Muscle layer of duodenum (tissue), 2 donors: ENCODE data around the gene CNOT1.
"Not testable (repeated sequence)": the region's sequence is repeated elsewhere in the genome, so short reads cannot be mapped to it uniquely, and the experiment has no call there.

Experiments used
- H3K27ac ChIP-seq: one replicate; pipeline ENCODE4 v1.7.0; 2013; ENCODE audit warnings: mild to moderate bottlenecking, low read length
- H3K27me3 ChIP-seq: one replicate; pipeline ENCODE4 v1.7.0; 2013; ENCODE audit warnings: low read depth, mild to moderate bottlenecking, control low read depth, low read length
- H3K36me3 ChIP-seq, 2 donors: one replicate each; pipeline ENCODE4 v1.7.0; 2013; ENCODE audit warnings: low read length in 2 of 2, control low read depth in 1 of 2, mild to moderate bottlenecking in 1 of 2; ENCODE audit not compliant: insufficient read depth in 2 of 2, control insufficient read depth in 1 of 2
- H3K4me1 ChIP-seq, 2 donors: one replicate each; pipeline ENCODE4 v1.7.0; 2013; ENCODE audit warnings: low read length in 2 of 2, mild to moderate bottlenecking in 2 of 2, control low read depth in 1 of 2, moderate library complexity in 1 of 2; ENCODE audit not compliant: insufficient read depth in 2 of 2, control insufficient read depth in 1 of 2
- H3K4me3 ChIP-seq, 2 donors: one replicate each; pipeline ENCODE4 v1.7.0; 2013; ENCODE audit warnings: low read length in 2 of 2, low read depth in 1 of 2, mild to moderate bottlenecking in 1 of 2
- H3K9me3 ChIP-seq, 2 donors: one replicate each; pipeline ENCODE4 v1.7.0; 2013; ENCODE audit warnings: low read length in 2 of 2, control low read depth in 1 of 2, mild to moderate bottlenecking in 1 of 2; ENCODE audit not compliant: control insufficient read depth in 1 of 2
- donor health status: healthy.

The CNOT1 gene

DNA sequence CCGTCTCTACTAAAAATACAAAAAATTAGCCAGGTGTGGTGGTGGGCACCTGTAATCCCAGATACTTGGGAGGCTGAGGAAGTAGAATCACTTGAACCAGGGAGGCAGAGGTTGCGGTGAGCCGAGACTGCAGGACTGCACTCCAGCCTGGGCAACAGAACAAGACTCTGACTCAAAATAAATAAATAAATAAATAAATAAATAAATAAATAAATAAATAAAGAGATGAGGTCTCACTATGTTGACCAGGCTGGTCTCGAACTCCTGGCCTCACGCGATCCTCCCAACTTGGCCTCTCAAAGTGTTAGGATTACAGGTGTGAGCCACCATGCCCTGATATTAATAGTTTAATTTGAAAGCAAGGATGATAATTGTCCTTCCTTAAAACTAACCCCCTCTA lies 7.4 kb upstream of the CNOT1 start:
- not testable (repeated sequence) for H3K4me3 ChIP-seq, H3K27ac ChIP-seq

DNA sequence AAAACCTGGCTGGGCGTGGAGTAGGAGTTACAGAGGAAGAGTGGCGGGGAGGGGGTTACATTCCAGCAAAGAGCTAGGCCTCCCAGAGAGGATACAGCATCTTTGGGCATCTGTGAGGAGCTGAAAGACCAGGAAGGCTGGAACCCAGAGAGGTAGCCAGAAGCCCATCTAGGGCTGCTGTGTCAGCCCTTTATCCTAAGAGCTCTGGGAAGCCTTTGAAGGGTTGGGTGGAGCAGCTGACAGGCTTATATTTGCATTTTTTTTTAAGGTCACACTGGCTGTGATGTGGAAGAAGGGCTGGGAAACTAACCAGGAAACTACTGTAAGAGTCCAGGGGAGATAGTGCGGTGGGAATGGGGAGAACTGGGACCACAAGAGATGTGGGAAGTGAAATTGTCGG lies 6.8 kb upstream of the CNOT1 start:
- Histone ChIP-seq H3K36me3 (no peaks in the 10 kb centered on the region), H3K27me3 (no peaks in the 10 kb centered on the region), H3K9me3 (no peaks in the 10 kb centered on the region), H3K27ac (no peak overlapping the region), H3K4me1 (no peaks in the 10 kb centered on the region), H3K4me3 (no peak overlapping the region)

More for the DNA sequence above, 7.4 kb upstream of the CNOT1 start:
- not testable (repeated sequence) for H3K4me1 ChIP-seq, H3K36me3 ChIP-seq, H3K27me3 ChIP-seq, H3K9me3 ChIP-seq

DNA sequence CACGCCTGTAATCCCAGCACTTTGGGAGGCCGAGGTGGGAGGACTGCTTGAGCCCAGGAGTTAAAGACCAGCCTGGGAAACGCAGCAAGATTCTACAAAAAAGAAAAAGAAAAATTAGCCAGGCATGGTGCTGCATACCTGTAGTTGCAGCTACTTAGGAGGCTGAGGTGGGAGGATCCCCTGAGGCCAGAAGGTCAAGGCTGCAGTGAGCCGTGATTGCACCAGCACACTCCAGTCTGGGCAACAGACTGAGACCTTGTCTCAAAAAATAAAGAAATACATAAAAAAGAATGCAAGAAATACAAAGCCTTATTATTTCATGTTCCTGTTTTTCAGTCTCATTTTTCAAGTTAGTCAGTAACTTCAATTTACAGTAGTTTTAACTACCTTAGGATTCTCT lies 5.9 kb upstream of the CNOT1 start:
- no peaks in the 10 kb centered on the region for H3K4me1 ChIP-seq
- no peak overlapping the region for H3K27ac ChIP-seq
- no peak overlapping the region for H3K4me3 ChIP-seq
- H3K36me3 ChIP-seq = no peaks in the 10 kb centered on the region
- no peaks in the 10 kb centered on the region for H3K9me3 ChIP-seq
- H3K27me3 ChIP-seq = no peaks in the 10 kb centered on the region

DNA sequence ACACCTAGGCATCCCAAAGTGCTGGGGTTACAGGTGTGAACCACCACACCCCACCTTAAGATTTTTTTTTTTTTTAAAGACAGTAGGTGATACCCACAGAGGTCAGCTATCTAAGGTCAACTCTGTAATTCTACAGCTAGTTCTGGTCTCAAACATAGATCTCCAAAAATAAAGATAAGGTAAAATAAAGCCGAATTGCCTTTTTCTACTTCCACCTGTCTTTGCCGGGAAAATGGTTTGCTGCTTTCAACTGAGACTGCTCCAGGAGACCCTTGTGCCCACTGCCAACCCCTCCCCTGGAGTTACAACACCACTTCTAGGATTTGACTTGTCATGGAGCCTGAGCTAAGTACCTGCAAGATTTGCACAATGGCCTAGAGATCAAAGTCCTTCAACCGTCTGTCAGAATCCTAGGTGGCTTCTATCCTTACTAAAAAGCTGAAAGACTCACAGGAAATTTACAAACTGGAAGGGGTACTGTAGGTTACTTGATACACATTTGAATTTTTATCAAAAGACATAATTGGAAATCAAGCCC lies 4.7 kb upstream of the CNOT1 start:
- H3K27ac ChIP-seq = no peak overlapping the region
- no peaks in the 10 kb centered on the region for H3K27me3 ChIP-seq
- no peaks in the 10 kb centered on the region for H3K4me1 ChIP-seq
- no peaks in the 10 kb centered on the region for H3K9me3 ChIP-seq
- no peak overlapping the region for H3K4me3 ChIP-seq
- H3K36me3 ChIP-seq = peaks cover 0 to 4% of the 10 kb centered on the region in 2 donors

DNA sequence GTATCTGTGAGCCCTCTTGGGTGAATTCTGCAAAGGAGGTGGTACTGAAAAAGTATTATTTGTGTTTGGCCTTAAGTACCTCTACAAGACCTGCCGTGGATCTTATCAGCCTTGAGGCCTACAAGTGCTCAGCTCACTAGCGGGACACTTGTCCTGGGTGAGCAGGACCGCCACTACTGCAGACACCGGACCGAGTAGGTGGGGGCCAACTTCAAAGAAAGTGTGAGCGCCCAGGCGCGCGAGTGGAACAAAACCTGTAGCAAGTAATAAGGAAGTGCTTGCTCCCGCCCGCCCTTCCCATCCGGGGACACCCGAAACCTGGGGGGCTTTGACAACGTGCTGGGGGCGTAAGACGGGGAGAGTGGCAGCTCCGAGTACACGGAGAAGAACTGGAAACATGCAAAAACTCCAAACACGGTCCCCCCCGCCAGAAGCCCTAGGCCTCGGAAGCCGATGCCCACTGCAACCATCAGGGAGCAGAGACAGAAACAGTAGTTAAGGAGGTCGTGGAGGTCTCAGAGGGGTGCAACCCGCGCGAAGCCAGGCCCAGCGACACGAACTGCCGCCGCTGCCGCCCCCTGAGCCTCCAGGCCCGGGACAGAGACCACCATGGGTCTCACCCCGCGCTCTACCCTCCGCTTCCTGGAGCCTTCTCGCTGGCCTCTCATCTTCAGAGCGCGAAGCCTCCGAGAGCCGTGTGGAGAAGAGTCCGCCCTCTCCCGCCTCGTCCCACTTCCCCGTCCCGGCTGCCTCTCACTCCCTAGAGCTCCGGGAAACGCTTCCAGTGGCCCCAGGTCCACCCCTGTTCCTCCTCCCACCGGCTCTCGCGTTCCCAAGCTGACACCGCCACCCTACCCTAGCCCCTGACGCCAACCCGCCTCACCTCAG lies 537 bp downstream of the CNOT1 start:
- no peaks in the 10 kb centered on the region for H3K9me3 ChIP-seq
- H3K27ac ChIP-seq = peak overlapping the region; percentile 96
- peaks cover 7 to 17% of the 10 kb centered on the region in 2 donors for H3K4me1 ChIP-seq
- H3K27me3 ChIP-seq = no peaks in the 10 kb centered on the region
- peaks cover 7 to 13% of the 10 kb centered on the region in 2 donors for H3K36me3 ChIP-seq
- H3K4me3 ChIP-seq = peak overlapping the region; percentile 85 to 94

DNA sequence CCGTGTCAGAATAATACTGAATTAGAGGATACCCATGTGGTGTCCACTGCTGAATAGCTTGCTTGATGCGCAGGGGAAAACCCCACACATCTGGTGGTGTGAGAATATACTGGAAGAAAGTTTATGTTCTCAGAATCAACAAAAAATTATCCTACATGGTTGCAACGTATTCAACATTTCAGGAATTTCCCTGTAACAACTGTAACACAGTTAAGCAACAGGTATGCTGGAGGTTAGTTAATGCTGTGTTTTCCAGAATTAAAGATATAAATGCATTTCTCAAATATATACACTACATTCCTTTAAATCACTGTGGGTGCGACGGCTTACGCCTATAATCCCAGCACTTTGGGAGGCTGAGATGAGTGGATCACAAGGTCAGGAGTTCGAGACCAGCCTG lies 5.4 kb downstream of the CNOT1 start:
- no peaks in the 10 kb centered on the region for H3K9me3 ChIP-seq
- H3K27ac ChIP-seq = no peak overlapping the region
- H3K36me3 ChIP-seq = peaks cover 13 to 24% of the 10 kb centered on the region in 2 donors
- no peaks in the 10 kb centered on the region for H3K27me3 ChIP-seq
- H3K4me1 ChIP-seq = peaks cover 7 to 17% of the 10 kb centered on the region in 2 donors
- H3K4me3 ChIP-seq = no peak overlapping the region

DNA sequence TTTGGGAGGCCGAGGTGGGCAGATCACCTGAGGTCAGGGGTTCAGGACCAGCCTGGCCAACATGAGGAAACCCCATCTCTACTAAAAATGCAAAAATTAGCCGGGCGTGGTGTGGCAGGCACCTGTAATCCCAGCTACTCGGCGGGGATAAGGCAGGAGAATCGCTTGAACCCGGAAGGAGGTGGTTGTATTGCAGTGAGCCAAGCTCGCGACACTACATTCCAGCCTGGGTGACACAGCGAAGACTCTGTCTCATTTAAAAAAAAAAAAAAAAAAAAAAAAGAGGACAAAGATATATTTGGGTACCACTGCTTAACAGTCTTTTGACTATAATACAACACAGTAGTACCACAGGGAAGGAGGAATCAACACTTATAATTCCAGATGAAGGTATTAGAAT lies 9.2 kb downstream of the CNOT1 start:
- H3K27me3 ChIP-seq = no peaks in the 10 kb centered on the region
- H3K4me3 ChIP-seq = no peak overlapping the region
- no peaks in the 10 kb centered on the region for H3K4me1 ChIP-seq
- peaks cover 24% of the 10 kb centered on the region in 2 donors for H3K36me3 ChIP-seq
- H3K27ac ChIP-seq = no peak overlapping the region
- no peaks in the 10 kb centered on the region for H3K9me3 ChIP-seq

DNA sequence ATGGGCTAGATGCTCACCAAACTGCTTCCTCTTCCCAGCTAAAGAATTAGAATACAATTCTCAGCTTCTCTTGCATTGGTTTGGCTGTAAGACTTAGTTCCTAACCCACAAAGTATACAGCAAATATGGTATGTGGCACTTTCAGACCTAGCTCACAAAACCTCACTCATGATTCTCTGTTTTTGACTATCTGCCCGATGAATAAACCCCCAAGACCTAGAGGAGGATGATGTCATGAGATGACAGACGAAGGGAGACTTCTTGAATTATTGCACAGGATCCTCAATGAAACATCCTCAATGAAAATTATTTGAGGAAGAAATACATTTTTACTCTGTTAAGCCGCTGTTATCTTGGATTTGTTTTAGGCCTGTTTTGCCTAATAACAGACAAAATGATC lies 14.3 kb downstream of the CNOT1 start:
- H3K4me1 ChIP-seq = peaks cover 0 to 6% of the 10 kb centered on the region in 2 donors
- no peak overlapping the region for H3K27ac ChIP-seq
- H3K4me3 ChIP-seq = no peak overlapping the region
- no peaks in the 10 kb centered on the region for H3K27me3 ChIP-seq
- H3K36me3 ChIP-seq = peaks cover 7 to 11% of the 10 kb centered on the region in 2 donors
- H3K9me3 ChIP-seq = no peaks in the 10 kb centered on the region

DNA sequence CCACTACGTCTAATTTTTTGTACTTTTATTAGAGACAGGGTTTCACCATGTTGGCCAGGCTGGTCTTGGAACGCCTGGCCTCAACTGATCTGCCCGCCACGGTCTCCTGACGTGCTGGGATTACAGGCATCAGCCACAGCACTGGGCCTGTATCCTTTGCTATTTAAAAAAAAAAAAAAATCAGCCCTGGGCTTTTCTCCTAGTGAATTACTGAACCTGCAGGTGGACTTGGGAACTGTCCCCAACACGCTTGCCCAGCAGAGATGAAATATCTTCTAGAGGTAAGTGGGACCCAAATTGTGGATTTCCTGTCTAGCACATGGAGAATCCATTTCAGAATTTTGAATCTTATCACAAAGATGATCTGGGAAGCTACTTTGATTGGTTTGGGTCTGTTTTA lies 14.8 kb downstream of the CNOT1 start:
- Histone ChIP-seq H3K4me3 (no peak overlapping the region), H3K4me1 (peaks cover 0 to 6% of the 10 kb centered on the region in 2 donors), H3K36me3 (peaks cover 3 to 11% of the 10 kb centered on the region in 2 donors), H3K27me3 (no peaks in the 10 kb centered on the region), H3K27ac (no peak overlapping the region), H3K9me3 (no peaks in the 10 kb centered on the region)

DNA sequence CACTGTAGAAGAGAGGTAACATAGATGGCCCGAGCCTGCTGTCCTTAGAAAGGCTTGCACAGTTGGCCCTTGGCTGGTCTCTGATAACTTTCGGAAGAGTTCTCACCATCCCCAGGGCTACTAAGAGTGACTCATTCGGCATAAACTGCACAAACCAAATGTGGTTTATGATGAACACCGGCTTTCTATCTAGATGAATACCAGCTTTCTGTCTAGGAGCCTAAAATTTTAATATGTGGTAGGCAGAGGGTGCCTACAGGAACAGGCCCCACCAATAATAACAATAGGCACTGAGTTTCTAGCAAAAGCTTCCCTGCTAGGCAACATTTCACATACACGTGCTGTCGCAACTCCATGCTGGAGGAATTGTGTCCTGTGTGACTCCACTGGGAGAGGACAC lies 15.4 kb downstream of the CNOT1 start:
- peaks cover 0 to 6% of the 10 kb centered on the region in 2 donors for H3K4me1 ChIP-seq
- H3K27me3 ChIP-seq = no peaks in the 10 kb centered on the region
- no peak overlapping the region for H3K27ac ChIP-seq
- no peak overlapping the region for H3K4me3 ChIP-seq
- peaks cover 0 to 11% of the 10 kb centered on the region in 2 donors for H3K36me3 ChIP-seq
- no peaks in the 10 kb centered on the region for H3K9me3 ChIP-seq

DNA sequence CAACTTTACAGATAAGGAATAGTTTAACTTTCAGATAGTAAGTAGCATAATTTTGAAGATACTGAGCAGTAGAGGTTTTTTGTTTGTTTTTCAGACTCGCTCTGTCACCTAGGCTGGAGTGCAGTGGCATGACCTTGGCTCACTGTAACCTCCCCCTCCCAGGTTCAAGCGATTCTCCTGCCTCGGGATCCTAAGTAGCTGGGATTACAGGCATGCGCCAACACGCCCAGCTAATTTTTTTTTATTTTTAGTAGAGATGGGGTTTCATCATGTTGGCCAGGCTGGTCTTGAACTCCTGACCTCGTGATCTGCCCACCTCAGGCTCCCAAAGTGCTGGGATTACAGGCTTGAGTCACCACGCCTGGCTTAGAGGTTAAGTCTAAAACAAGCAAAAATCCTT lies 16.7 kb downstream of the CNOT1 start:
- not testable (repeated sequence) for H3K4me3 ChIP-seq, H3K27ac ChIP-seq, H3K27me3 ChIP-seq

More for the DNA sequence above, 16.7 kb downstream of the CNOT1 start:
- H3K36me3 ChIP-seq = peaks cover 0 to 13% of the 10 kb centered on the region in 2 donors
- not testable (repeated sequence) for H3K9me3 ChIP-seq, H3K4me1 ChIP-seq
